NCI-H1436 (cell line): ENCODE data around the gene ROBO1.
"Not testable (repeated sequence)": the region's sequence is repeated elsewhere in the genome, so short reads cannot be mapped to it uniquely, and the experiment has no call there.

Experiments used
- DNase-seq: peaks from one replicate; lab custom pipeline; 2025; lab: John Stamatoyannopoulos, UW

ROBO1 gene

DNA sequence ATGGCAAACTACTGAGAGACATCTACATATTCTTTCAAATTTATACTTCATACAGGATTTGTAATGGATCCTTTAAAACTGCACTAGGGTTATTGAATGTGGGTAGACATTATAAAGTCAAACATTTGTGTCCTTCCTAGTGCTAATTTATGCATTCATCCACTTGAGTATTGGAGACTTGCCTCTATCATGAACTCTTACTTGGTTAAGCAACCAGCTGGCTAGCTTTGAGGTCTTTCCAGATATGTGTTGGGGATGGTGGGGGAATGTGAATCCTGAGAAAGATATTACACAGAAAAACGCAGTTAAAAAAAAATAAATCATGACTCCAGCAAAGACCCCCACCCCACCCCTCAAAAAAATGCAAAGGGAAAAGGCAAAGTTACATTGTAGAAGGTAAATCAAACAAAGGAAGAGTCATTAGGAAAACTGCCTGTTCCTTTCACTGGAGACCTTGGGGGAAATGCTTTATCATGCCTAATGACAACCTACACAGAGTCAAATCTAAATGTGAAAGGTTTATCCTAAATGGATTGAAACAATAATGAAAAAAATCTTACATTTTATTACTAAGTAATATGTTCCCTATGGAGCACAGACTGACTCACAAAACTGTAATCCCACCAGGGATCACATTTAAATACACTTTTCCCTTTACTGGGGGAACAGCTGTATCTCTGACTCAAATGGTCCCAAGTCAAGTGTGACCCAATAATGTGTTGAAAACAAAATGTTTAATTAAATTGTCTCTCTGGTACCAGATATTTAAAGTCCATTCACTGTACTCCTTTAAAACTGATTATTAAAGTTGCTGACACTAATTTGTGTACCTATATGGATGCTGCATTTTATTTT lies 522.3 kb downstream of the ROBO1 start:
- DNase-seq, result no peak

- no peak for DNase-seq
Observed at GRCh38 chr3:79236496-79236895, 531.3 kb downstream of the ROBO1 start.

DNA sequence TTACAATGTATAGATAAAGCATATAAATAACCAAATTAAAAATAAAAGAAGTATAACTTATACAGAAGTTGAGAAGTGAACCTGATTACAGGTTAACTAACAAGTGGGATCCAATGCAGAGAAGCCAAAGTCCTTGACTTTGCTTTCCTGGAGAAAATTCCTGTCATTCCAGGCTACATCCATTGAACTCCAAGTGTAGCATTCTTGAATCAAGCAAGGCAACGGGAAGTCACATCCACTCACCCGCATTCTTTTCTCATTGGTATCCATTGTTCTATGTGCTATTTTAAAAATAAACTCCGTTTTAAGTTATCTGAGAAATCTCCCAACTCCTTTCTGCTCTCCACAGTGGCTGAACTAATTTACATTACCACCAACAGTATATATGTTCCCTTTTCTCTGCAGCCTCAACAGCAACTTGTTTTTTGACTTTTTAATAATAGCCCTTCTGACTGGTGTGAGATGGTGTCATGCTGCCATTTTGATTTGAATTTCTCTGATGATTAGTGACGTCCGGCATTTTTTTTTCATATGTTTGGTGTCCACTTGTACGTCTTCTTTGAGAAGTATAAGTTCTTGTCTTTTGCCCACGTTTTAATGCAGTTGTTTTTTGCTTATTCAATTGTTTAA lies 534.3 kb downstream of the ROBO1 start:
- no peak for DNase-seq

DNA sequence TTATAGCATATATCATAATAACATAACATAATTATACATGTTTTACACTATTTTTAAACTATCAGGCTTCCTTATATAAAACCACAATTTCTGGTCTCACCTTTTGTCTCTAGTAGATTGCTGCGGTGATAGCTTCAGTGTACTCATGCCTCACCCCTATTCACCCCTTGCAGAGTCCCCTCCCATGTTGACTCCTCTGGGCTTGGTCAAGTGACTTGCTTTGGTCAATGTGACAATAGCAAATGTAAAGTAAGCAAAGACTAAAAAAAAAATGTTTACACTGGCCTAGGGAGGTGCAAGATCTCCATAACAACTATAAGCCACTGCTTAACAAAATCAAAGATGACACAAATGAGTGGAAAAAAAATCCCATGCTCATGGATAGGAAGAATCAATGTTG lies 537.5 kb downstream of the ROBO1 start:
- no peak for DNase-seq

DNA sequence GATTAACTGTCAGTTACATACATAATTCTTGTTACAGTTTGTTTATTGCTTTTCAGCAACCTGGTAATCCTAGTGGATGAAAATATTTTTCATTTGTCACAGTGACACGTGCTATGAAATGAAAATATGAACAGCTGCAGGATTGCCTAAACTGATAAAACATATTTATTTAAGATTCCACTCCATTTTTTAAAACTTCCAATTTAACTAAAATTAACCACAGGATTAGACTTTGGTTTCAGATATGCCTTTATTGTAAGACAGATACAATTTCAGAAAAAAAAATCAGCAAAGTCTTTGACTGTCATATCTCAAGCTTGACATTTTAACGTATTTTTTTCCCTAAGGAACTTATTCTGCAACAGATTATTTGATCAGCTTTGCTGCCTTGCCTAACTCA lies 550.7 kb downstream of the ROBO1 start:
- DNase-seq, result no peak

DNA sequence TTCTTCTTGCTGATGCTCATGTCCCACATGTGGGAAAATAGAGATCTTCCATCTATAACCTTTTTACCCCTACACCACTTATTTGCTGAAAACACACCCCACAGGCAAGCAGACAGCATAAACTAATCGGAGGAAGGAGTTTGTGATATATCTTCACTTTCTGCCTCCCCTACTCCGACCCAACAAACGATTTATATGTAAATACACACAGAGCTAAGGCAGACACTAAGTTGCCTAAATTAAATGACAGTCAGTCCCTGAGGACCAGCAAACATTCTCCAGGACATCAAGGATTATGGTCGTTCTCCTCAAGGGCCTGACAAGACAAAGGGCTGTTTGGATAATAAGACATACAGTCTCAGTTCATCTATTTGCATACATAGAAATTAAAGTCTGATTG lies 552.5 kb downstream of the ROBO1 start:
- no peak for DNase-seq

- no peak for DNase-seq
Observed at GRCh38 chr3:79211586-79212359, 556.0 kb downstream of the ROBO1 start.

GRCh38 chr3:79204351-79204750 lies 563.4 kb downstream of the ROBO1 start:
- DNase-seq, result no peak

- no peak for DNase-seq
Observed at GRCh38 chr3:79203144-79203519, 564.7 kb downstream of the ROBO1 start.

GRCh38 chr3:79202471-79203143 lies 565.2 kb downstream of the ROBO1 start:
- no peak for DNase-seq

DNA sequence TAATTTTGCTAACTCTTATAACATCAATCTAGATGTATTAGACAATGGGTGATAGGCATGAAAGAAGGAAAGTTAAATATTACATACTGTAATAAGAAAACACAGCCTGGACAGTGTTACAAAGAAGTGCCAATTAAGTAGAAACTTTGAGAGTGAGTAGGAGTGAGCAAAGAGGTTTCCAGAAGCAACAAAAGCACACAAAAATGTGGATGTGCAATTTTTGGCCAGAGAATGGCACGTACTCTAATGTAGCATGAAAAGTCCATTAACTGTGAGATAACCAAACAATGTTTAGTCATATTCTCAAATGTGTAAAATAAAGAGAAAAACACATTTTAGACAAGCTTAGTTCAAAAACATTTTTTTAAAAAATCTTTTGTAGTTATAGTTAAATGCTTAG lies 567.3 kb downstream of the ROBO1 start:
- no peak for DNase-seq

GRCh38 chr3:79199966-79200365 lies 567.8 kb downstream of the ROBO1 start:
- no peak for DNase-seq

DNA sequence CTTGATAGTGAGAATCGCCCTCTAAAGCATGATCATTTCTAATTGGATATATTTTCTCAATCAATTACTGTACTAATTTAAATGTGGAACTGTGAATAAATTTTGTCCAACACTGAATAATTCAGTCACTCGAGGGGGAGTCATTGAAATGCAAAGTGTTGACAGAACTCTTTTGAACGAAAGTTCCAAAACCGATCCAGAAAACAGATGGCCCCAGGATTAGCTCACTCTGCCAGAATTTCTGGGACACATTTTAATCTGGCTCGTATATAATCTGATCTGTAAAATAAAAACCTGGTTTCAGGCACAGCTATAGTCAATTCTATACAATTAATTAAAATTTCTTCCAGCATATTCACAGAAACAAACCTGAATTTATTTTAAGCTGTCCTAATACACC lies 580.4 kb downstream of the ROBO1 start:
- no peak for DNase-seq

GRCh38 chr3:79184251-79184650 lies 583.5 kb downstream of the ROBO1 start:
- no peak for DNase-seq

DNA sequence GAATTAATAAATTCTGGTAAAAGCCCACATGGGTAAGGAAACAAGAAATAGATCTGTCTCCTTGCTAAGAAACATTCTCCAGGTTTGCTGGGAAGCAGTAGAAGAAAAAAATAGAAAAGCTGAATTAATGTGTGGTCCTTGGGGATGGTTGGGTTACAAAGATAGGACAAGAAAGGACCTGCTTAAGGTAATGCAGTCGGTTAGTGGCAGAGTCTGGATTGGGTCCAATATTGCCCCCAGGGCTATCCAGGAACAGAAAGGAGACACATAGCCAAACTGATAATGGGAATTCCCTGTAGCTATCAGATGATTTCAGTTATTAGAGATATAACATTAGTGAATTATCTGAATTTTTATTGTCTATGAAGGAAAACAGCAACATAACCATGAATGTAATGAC lies 584.3 kb downstream of the ROBO1 start:
- no peak for DNase-seq

DNA sequence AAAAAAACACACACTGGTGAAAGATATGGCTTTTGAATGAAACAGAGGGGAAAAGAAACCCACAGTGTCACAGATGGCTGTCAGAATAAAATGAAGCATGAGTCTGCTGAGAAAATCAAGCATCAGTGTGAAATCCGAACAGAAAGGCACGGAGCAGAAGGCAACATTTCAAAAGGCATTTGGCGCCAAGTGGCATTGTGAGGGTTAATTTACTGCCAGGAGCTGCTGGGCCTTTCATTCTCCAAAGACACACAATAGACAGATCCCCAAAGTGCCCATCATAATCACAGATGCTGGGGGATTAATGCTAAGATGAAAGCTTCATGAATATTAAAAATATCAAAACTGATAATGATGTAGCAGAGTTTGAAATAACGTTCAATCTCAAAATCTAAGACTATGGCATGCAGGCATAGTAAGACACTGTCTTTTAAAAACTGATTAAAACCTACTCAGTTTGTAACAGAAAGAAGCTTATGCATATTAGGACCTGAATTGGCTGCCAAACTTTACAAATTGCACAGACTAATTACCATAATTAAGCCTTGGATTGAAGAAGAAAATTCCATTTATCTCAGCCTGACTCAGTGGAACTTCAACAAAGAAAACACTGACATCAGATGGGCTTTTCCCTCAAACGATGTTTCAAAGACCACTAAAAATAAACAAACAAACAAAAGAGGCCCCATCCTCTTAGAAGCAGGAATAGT lies 589.2 kb downstream of the ROBO1 start:
- no peak for DNase-seq

GRCh38 chr3:79175870-79176269 lies 591.9 kb downstream of the ROBO1 start:
- DNase-seq, result no peak

- DNase-seq, result not testable (repeated sequence)
Observed at GRCh38 chr3:79173259-79173658, 594.5 kb downstream of the ROBO1 start.

- no peak for DNase-seq
Observed at GRCh38 chr3:79172241-79172640, 595.6 kb downstream of the ROBO1 start.

DNA sequence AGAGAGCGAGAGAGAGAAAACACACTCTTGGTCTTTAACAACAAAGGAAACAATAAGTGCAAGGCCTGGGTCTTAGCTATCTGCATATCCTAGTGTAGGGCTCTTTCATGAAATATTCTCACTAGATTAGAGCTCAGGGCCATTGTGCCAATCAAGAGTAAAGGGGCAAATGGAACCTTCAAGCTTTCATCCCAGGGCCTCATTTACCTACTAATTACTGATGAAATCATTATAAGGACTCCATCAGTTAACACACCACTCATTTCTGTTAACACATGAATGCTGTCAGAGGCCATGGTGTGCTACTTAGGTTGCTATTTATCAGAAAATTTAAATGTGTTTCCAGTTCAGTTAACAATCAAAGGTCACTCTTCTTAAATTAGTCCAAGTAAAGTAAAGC lies 597.8 kb downstream of the ROBO1 start:
- DNase-seq, result no peak

- no peak for DNase-seq
Observed at GRCh38 chr3:79167651-79168416, 600.0 kb downstream of the ROBO1 start.
